Type B pancreatic cell (in vitro differentiated cells): ENCODE data around the gene ITPR2. TPM values are rescaled to one million over a fixed set of nuclear protein-coding genes. Genes with fewer than 3 reads are reported as not detected.
A peak's percentile ranks its signal among the peaks of the same experiment; 100 is the strongest.

Experiments used
- DNase-seq: peaks from one replicate; pipeline ENCODE4 v3.0.0; 2021; ENCODE audit warnings: mixed read lengths; ENCODE audit not compliant: unreplicated experiment; ENCODE audit errors: extremely low spot score
- H3K27ac Mint-ChIP-seq: 2 replicates; pipeline ENCODE4 v1.8.0; 2021; ENCODE audit warnings: mild to moderate bottlenecking, mixed read lengths
- H3K27me3 Mint-ChIP-seq: 2 replicates; pipeline ENCODE4 v1.8.0; 2021; ENCODE audit warnings: mixed read lengths
- H3K36me3 Mint-ChIP-seq: 2 replicates; pipeline ENCODE4 v1.8.0; 2021; ENCODE audit warnings: mixed read lengths
- H3K4me1 Mint-ChIP-seq: one replicate; pipeline ENCODE4 v1.8.0; 2021; ENCODE audit warnings: mixed read lengths; ENCODE audit not compliant: unreplicated experiment
- H3K4me3 Mint-ChIP-seq: 2 replicates; pipeline ENCODE4 v1.8.0; 2021; ENCODE audit warnings: mild to moderate bottlenecking, mixed read lengths
- H3K9me3 Mint-ChIP-seq: 2 replicates; pipeline ENCODE4 v1.8.0; 2021; ENCODE audit warnings: mixed read lengths
- CTCF ChIP-seq: fragments of 200-600 bp; sonication (generic); conservative IDR thresholded peaks from 2 replicates; pipeline ENCODE4 v1.5.0; 2021; ENCODE audit warnings: antibody characterized with exemption, mild to moderate bottlenecking
- total RNA-seq: library from RNA; stranded (reverse); gene quantifications from 2 replicates; pipeline ENCODE4 v1.2.1, GENCODE V29; 2021; ENCODE audit warnings: low replicate concordance

Gene ITPR2
- total RNA-seq, 1 donor from 2014 or later: 33.7 TPM

- peaks cover 23% of the 10 kb centered on the region for H3K36me3 Mint-ChIP-seq
- H3K4me3 Mint-ChIP-seq: no peak overlapping the region
- H3K4me1 Mint-ChIP-seq: peaks cover 13% of the 10 kb centered on the region
- H3K27ac Mint-ChIP-seq: no peak overlapping the region
- DNase-seq: no peak
- H3K27me3 Mint-ChIP-seq: no peaks in the 10 kb centered on the region
- H3K9me3 Mint-ChIP-seq: peaks cover 3% of the 10 kb centered on the region
- no peak for TF ChIP-seq CTCF
Observed at GRCh38 chr12:26799741-26800140, 33.3 kb downstream of the ITPR2 start.

- Mint-ChIP-seq H3K9me3 (peaks cover 3% of the 10 kb centered on the region), H3K27me3 (no peaks in the 10 kb centered on the region), H3K4me1 (peaks cover 12% of the 10 kb centered on the region), H3K36me3 (peaks cover 23% of the 10 kb centered on the region), H3K27ac (peak overlapping the region; percentile 39), H3K4me3 (no peak overlapping the region)
- no peak for TF ChIP-seq CTCF
- no peak for DNase-seq
Observed at GRCh38 chr12:26798640-26799039, 34.4 kb downstream of the ITPR2 start.

- H3K36me3 Mint-ChIP-seq: peaks cover 17% of the 10 kb centered on the region
- H3K4me1 Mint-ChIP-seq: peaks cover 10% of the 10 kb centered on the region
- DNase-seq: no peak
- H3K27ac Mint-ChIP-seq: peak overlapping the region; percentile 39
- peak overlapping the region; percentile 4 for H3K4me3 Mint-ChIP-seq
- H3K9me3 Mint-ChIP-seq: peaks cover 3% of the 10 kb centered on the region
- TF ChIP-seq CTCF: no peak
- no peaks in the 10 kb centered on the region for H3K27me3 Mint-ChIP-seq
Observed at GRCh38 chr12:26798023-26798422, 35.0 kb downstream of the ITPR2 start.

GRCh38 chr12:26795910-26796309 lies 37.1 kb downstream of the ITPR2 start:
- Mint-ChIP-seq H3K27ac (no peak overlapping the region), H3K4me1 (peaks cover 10% of the 10 kb centered on the region), H3K9me3 (peaks cover 3% of the 10 kb centered on the region), H3K4me3 (no peak overlapping the region), H3K36me3 (peaks cover 12% of the 10 kb centered on the region), H3K27me3 (no peaks in the 10 kb centered on the region)
- DNase-seq: no peak
- no peak for TF ChIP-seq CTCF

GRCh38 chr12:26791301-26791791 lies 41.6 kb downstream of the ITPR2 start:
- Mint-ChIP-seq H3K4me3 (no peak overlapping the region), H3K27me3 (no peaks in the 10 kb centered on the region), H3K4me1 (peaks cover 6% of the 10 kb centered on the region), H3K36me3 (peaks cover 21% of the 10 kb centered on the region), H3K9me3 (peaks cover 7% of the 10 kb centered on the region), H3K27ac (peak overlapping the region; percentile 57)
- no peak for TF ChIP-seq CTCF
- DNase-seq: no peak

GRCh38 chr12:26790645-26790994 lies 42.4 kb downstream of the ITPR2 start:
- Mint-ChIP-seq H3K27ac (no peak overlapping the region), H3K36me3 (peaks cover 21% of the 10 kb centered on the region), H3K9me3 (peaks cover 7% of the 10 kb centered on the region), H3K27me3 (no peaks in the 10 kb centered on the region), H3K4me3 (no peak overlapping the region), H3K4me1 (peaks cover 6% of the 10 kb centered on the region)
- TF ChIP-seq CTCF: no peak
- DNase-seq: no peak
